A204.1 (cell line): Measurements from ENCODE around the gene MITD1.
A peak's percentile ranks its signal among the peaks of the same experiment; 100 is the strongest.
"Not testable (repeated sequence)": the region's sequence is repeated elsewhere in the genome, so short reads cannot be mapped to it uniquely, and the experiment has no call there.

Experiments
- FAIRE-seq: peaks from 2 replicates; lab custom pipeline; 2012; peaks lifted over from hg19 to GRCh38; lab: Jason Lieb, UNC

Gene MITD1

DNA sequence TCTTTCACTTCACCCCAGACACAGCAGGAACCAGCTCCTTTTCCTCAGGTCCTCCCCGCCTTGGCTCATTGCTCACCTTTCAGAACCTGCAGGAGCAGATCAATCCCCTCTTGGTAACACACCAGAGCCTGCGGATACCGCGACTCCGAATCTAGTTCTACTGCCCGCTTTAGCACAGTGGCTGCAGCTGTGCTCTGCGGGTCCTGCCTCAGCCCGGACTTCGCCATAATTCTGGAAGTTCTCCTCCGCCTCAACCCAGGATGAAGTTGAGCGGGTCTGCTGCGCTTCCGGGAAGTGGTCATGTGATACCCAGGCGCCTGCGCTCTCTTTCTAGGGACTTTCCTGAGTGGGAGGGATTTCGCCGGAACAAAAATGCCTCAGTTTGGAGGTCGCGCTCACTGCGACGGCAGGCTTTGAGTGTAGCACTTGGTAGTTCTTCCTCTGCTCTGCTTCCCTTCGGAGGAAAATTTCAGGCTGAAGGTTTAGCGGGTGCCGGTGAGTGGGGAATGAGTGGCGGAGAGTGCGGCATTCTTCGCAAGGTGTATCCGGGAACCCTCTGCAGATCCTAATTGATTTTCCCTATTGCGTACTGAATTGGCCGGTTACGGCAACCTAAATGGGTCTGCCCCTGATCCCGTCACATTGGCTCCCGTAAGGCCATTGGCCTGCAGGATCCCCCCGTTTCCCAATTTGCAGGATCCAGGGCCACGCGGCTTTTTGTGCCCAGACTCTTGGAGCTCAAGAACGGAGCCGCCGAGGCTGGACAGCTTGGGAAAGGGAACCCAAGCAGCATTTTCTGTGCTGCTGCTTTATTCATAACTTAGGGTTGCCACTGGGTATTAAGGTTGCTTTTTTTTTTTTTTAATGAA, at the start of gene MITD1, which contains the start of gene MRPL30:
MITD1 (minus strand) TSS at position 304 of the 869 bp plus-strand sequence; CDS start at position 227, 77 bp downstream.
MRPL30 (plus strand) TSS at position 430 of the 869 bp plus-strand sequence. CDS start 5,020 bp downstream, outside the sequence.
- FAIRE-seq: no peak

DNA sequence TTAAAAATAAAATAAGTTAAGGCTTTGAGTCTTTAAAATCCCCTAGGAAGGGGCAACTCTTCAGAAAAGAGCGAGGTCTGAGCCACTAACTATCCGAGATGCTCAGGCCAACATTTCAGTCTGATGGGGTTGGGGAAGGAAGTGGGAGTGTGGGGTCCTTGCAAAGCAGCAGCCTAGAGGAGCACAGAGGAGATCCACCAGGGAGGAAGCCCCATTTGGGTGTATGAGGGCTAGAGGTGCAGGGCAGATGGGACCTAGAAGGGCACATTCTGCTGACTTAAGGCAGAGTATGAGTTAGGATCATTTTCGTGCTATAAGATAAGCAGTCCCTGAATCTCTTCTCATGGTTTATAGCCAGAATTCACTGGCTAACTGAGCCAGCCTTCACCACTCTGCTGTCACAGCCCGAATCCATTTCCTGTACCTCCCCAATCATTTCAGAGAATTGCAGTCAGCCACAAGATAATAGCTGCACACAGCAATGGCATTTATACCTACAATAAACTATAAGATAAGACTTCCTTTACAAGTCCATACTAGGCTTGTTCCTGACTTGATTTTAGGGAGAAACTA, 37.2 kb upstream of the MITD1 start:
- FAIRE-seq: no peak

DNA sequence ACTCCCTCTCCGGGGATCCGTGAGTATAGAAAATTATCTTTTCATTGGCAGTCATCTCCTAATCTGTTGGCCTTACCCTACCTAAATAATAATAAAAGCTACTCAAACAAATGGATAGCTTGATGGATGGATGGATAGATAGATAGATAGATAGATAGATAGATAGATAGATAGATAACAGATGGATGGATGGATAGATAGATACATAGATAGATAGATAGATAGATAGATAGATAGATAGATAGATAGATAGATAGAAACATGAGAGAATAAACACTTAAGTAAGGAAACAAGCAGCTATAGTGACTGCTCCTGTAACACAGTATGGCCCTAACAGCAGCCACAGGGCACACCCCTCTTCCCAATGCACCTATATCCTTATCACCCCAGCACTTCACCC, 35.2 kb upstream of the MITD1 start:
- no peak for FAIRE-seq

DNA sequence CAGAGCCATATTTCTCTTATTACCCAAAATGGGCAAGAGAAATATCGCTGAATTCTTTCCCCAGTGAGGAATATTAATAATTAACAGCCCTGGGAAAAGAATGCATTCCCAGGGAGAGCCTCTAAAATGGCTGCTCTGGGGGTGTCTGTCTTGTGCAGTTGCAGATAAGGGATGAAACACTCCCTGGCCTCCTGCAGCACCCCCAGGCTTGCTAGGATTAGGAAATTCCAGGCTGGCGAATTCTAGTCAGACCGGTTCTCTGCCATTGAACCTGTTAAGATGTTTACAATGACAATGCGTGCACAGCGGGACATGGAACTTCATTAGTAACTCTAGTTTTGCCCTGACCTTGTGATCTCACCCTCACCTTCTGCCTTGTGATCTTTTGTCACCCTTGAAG, 24.6 kb upstream of the MITD1 start:
- FAIRE-seq: no peak

DNA sequence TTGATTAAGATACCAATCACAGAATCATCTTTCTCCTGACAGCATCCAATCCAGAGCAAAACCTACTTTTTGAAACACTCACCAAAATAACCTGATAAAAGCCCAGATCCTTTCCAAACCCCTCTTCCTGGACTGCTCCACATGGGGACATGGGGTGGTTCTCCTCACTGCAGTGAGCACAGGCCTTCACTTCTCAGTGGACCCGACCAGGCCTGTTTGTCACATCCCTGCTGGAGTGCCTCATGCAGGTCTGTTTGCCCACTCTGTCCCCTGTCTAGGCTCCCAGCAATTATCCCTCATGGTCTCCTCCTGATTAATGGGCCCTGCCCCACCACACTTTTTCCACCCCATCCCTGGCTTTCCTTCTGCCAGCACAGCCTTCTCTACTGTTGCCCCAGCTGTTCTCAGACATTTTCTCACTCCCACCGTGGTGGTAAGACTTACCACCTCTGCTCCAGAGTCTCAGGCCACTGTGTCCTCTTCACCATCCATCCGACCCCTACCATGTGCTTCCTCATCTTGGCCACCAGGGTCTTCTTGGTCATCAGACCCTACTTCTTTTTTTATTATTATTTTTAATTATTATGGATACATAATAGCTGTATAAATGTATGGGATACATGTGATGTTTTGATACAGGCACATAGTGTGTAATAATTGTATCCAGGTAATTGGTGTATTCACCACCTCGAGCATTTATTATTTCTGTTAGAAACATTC, 21.3 kb upstream of the MITD1 start:
- no peak for FAIRE-seq

DNA sequence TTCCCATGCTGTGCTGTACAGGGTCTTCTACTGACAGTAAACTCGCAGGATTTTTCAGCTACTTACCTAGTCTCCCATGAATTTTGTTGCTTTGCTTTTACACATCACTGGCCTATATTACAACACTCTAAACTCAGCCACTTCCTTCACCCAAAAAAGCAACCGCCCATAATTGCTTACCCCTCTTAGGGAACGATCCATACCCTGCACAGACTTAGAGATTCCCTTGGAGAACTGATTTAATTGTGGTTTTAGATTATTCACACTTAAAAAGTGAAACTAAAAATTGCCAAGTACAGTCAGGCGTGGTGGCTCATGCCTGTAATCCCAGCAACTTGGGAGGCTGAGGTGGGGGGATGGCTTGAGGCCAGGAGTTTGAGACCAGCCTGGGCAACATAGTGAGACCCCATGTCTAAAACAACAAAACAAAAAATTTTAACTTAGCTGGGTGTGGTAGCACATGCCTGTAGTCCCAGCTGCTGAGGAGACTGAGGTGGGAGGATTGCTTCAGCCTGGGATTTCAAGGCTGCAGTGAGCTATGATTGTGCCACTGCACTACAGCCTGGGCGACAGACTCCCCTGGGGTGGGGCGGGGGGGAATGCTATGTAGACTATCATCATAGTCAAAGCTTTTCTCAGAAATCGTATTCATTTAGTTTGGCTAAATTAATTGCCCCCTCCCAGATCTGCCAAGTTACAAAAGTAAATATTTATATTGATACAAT, 19.4 kb upstream of the MITD1 start:
- no peak for FAIRE-seq

DNA sequence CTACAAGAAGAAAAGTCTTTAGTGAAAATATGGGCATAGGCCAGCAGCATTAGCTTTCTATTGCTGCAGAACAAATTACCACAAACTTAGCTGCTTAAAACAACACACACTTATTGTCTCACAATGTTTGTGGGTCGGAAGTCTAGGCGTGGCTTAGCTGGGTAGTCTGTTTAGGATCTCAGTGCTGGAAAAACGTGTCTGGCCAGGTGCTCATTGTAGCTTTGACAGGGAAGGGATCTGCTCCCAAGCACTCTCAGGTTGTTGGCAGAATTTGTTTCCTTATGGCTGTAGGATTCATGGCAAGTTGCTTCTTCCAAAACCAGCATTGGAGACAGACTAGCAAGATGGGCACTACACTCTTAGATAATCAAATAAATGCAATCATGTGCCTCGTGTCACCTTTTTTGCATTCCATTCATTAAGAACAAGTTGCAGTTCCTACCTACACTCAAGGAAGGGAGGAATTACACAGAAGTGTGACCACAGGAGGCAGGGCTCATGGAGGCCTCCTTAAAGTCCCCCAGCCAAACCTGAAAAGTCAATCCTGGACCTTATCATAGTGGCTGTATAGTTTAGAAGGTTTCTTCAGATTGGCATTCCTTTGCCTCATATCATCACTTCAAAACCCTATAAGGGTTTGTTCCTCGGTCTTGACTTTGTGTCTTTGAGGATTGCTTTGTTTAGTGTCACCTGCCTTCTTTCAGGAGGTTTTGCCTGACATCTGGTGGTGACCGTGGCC, 17.4 kb upstream of the MITD1 start:
- no peak for FAIRE-seq

DNA sequence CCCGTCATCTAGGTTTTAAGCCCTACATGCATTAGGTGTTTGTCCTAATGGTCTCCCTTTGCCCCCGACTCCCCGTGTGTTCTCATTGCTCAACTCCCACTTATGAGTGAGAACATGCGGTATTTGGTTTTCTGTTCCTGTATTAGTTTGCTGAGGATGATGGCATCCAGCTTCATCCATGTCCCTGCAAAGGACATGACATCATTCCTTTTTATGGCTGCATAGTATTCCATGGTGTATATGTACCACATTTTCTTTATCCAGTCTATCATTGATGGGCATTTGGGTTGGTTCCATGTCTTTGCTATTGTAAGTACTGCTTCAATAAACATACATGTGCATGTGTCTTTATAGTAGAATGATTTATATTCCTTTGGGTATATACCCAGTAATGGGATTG, 11.5 kb upstream of the MITD1 start:
- not testable (repeated sequence) for FAIRE-seq

DNA sequence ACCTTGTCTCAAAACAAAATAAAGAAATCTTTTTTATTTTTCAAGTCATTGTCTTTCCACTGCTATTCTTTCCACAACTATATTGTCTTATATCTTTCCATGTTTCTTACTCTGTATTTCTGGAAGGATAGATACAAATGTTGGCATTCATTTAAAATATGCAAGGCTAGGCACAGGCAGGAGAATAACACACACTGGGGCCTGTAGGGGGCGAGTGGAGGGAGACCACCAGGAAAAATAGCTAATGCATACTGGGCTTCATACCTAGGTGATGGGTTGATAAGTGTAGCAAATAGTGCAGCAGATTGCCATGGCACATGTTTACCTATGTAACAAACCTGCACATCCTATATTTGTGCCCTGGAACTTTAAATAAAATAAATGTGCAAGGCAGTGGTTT, 9.7 kb upstream of the MITD1 start:
- no peak for FAIRE-seq

DNA sequence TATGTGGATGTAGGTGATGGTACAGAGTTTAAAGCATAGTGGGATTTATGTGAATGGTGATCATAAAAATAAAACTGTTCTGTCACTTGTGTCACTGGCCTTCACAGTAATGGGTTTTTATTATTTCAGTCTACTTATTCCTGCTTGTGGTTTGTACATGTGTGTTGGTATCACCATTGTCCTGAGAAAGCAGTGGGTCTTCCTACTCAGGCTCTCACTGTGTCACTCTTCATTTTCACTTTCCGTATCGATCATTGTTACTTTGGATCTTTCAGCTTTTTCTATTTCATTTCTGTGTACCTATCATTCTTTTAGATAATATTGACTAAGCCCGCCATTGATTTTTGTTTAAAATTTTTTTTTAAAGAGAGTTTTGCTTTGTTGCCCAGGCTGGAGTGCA, 7.5 kb upstream of the MITD1 start:
- FAIRE-seq: no peak

DNA sequence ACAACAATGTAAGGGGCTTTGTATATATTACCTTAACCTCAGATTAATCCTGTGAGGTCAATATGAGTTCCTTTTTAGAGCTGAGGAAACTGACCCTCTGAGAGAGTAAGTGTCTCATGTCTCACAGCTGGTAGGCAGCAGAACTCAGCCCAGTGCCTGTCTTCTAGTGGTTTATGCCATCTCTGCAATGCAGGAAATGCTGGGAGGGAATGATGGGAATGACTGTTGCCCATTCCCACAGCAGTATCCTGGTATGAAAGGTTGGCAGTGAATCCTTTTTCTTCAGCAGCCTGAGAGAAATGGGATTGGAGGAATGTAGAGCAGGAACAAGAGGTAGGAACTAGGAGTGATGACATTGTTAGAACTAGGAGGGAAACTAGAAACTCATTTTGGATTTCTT, 6.2 kb upstream of the MITD1 start:
- no peak for FAIRE-seq

DNA sequence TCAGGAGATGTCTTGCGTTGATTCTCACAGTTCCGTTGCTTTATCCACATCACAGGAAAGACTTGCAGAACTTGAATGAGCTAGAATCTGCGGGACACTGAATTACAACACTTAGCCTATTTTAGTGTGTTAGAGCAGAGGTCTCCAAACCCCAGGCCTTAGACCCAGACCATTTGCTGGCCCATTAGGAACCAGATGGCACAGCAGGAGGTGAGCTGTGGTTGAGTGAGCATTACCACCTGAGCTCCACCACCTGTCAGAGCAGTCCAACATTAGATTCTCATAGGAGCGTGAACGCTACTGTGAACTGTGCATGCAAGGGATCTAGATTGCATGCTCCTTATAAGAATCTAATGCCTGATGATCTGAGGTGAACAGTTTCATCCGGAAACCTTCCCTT, 4.0 kb upstream of the MITD1 start:
- no peak for FAIRE-seq

DNA sequence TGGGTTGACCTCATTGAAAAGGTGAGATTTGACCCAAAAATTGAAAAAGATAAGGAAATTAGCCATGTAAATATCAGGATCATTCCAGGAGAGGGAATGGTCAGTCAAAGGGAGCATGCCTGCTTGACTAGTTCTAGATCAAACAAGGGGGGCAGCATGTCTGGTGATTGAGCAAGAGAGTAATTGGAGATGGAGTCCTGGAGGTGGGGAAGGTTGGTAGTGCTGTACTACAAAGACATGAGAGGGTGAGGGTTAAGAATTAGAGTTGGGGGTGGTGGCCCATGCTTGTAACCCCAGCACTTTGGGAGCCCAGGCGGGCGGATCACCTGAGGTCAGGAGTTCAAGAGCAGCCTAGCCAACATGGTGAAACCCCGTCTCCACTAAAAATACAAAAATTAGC, 2.2 kb upstream of the MITD1 start:
- no peak for FAIRE-seq

DNA sequence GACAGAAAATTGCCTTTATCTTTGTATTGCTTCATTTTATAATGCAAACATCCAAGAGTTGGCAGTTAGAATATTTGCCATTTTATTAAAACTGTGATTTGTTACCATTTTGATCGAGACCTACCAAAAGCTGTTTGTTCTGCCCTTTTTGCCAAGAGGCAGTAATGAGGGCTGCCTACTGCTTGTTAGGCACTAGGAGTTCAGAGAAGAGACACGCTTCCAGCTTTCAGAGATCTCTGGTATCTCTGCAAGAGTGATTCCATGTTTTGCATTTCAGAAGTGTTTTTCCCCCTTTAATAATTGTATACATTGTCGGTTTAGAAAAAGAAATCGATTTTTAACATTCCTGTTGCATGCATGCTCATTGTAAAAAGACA, 754 bp upstream of the MITD1 start:
- FAIRE-seq: no peak

DNA sequence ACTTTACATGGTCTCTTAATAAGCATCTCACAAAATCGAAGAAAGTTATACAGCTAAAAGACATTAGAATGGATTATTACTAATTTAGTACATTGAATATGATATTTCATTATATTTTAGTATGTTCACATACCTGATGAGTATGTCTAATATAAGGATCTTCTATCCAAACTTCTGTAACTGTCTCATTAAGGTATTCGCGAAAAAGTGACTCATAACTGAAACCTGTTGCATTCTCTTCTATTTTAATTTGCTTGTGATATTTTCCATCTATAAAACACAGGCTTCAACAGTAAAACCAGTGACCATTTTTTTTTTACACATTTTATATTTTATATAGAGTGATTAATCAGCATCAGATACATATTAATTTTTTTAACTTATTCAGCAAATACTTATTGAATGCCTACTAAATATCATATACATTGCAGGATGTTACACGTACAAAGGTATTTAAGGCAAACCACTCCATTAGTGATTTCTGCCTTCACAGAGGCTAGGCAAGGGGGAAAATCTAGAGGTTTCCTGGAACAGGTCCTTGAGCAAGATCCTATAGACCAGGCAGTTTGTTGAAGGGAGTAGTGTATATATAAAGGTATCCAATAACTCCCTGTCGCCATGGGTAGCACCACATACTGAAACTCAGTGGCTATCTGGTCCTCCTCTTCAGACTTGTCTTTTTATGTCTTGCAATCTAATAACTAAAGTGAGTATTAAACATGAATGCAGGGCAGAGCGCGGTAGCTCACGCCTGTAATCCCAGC, 9.3 kb downstream of the MITD1 start:
- peak; percentile 3 for FAIRE-seq

DNA sequence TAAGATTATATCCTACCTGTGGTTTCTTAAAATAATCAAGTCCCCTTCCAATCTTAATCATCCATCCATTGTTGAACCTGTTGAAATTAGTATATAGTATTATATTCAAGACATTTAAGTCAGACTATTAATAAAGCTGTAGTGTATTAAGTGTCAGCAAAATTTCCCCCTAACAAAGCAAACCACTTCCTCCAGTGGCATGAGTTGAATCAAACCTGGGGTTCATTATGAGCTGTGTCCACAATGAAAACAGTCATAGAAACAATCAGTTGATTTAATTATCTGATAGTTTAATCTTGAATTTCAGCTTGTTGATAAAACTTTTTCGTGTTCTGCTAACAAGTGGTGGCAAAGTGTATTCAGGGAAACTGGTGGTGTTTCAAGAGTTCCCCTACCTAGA, 11.3 kb downstream of the MITD1 start:
- FAIRE-seq: no peak

DNA sequence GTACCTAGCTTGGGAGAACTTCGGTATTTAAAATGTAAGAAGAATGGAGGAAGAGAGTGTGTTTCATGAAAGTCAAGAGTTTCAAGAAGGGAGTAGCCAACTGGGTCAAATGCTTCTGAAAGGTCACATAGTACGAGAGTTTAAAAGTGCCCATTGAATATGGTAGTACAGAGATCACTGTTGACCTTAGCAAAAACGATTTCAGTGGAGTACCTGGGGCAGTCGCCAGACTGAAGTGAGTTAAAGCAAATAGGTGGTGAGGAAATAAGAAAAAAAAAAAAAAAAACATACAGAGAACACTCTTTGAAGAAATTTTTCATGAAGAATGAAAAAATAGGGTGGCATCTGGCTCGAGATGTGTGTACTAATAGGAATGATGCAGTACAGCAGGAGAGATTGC, 14.6 kb downstream of the MITD1 start:
- no peak for FAIRE-seq

DNA sequence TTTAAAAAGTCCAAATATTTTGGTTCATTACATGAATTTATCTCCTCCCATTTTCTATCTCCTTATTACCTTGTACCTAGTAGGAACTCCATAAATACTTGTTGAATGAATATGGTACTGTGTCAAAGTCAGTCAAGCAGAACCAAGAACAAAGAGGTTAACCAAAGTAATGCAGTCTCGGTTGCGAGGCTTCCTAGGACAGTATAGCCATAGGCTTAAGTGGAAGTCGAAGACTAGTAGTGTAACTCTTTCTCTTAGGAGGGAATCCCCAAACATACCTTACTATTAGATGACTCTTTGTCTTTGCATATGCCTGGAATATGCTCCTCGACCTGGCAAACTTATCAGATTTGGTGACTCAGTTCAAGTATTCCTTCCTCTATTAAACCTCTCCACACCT, 21.3 kb downstream of the MITD1 start:
- no peak for FAIRE-seq

DNA sequence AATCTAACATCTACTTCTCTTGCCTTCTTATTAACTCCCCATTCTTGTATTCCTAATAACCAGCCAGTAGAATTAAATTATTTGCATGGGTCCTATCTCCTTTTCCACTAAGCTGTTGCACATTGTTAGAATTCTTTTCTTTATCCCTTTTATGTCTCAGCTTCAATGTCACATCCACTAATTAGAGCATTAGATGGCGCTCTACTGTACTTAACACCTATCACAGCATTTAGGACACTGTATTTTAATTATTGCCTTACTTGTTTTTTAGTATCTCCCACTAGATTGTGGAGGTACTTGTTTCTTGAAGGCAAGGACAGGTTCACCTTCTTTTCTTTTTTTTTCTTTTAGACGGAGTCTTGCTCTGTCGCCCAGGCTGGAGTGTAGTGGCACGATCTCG, 22.3 kb downstream of the MITD1 start:
- no peak for FAIRE-seq

DNA sequence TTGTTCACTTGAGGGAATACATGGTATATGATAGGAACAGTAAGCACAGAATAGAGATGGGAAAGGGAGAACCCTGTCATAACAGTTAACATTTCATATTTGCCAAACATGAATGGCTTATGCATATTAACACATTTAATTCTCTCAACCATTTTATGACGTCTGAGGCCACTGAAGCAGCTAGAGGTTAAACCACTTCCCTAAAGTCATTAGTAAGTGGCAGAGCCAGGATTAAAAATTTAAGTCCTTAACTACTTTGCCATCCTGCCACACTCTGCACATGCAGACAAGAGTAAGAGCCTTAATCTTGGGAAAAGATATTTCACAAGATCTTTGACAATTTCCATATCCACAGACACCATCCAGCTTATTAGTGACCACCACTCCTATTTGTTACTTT, 24.0 kb downstream of the MITD1 start:
- no peak for FAIRE-seq
